ENCODE results near the gene NME7.

Gene NME7

GRCh38 chr1:169108223-169108622 lies 259.4 kb downstream of the NME7 start:
- peaks cover 16% of the 10 kb centered on the region; the same call in 1 of the 2 replicates for H3K36me3 ChIP-seq (ENCODE audit: insufficient read depth, low read length)
- no peak for TF ChIP-seq EZH2 (IDR thresholded peaks at IDR 0.05; ENCODE audit: borderline replicate concordance, low read length)
- no peak for TF ChIP-seq CTCF (IDR thresholded peaks at IDR 0.05; ENCODE audit: low read length)
- H3K79me2 ChIP-seq (ENCODE audit: insufficient read depth, low read length) = peaks cover 5% of the 10 kb centered on the region
- no peaks in the 10 kb centered on the region for H3K9me2 ChIP-seq (ENCODE audit: low read depth, low read length)
- H3K9ac ChIP-seq (ENCODE audit: low read length) = peak overlapping the region; percentile 84
- peaks cover 67% of the 10 kb centered on the region for H3K4me1 ChIP-seq (ENCODE audit: insufficient read depth, low read length, severe bottlenecking)
- H3F3A ChIP-seq (ENCODE audit: insufficient read depth, low read length) = no peaks in the 10 kb centered on the region
- H2AFZ ChIP-seq (ENCODE audit: low read length) = no peak overlapping the region
- H3K4me3 ChIP-seq (ENCODE audit: low read depth, low read length, poor library complexity, severe bottlenecking) = peak overlapping the region; percentile 90
- no peaks in the 10 kb centered on the region for H3K9me3 ChIP-seq (ENCODE audit: low read length)
- no peaks in the 10 kb centered on the region for H4K20me1 ChIP-seq (ENCODE audit: insufficient read depth, low read length)
- H3K4me2 ChIP-seq (ENCODE audit: low read length) = peak overlapping the region; percentile 95
- peak overlapping the region; percentile 88 for H3K27ac ChIP-seq (ENCODE audit: low read depth, low read length, poor library complexity, severe bottlenecking)
- no peaks in the 10 kb centered on the region for H3K27me3 ChIP-seq (ENCODE audit: insufficient read depth, low read length)

- H4K20me1 ChIP-seq (ENCODE audit: insufficient read depth, low read length) = no peaks in the 10 kb centered on the region
- no peaks in the 10 kb centered on the region for H3K9me2 ChIP-seq (ENCODE audit: low read depth, low read length)
- peak overlapping the region; percentile 88 for H3K27ac ChIP-seq (ENCODE audit: low read depth, low read length, poor library complexity, severe bottlenecking)
- peaks cover 16% of the 10 kb centered on the region; the same call in 1 of the 2 replicates for H3K36me3 ChIP-seq (ENCODE audit: insufficient read depth, low read length)
- H3K4me2 ChIP-seq (ENCODE audit: low read length) = peak overlapping the region; percentile 95
- peaks cover 63% of the 10 kb centered on the region for H3K4me1 ChIP-seq (ENCODE audit: insufficient read depth, low read length, severe bottlenecking)
- H3F3A ChIP-seq (ENCODE audit: insufficient read depth, low read length) = no peaks in the 10 kb centered on the region
- no peak overlapping the region for H2AFZ ChIP-seq (ENCODE audit: low read length)
- H3K4me3 ChIP-seq (ENCODE audit: low read depth, low read length, poor library complexity, severe bottlenecking) = peak overlapping the region; percentile 90
- H3K79me2 ChIP-seq (ENCODE audit: insufficient read depth, low read length) = peaks cover 5% of the 10 kb centered on the region
- H3K27me3 ChIP-seq (ENCODE audit: insufficient read depth, low read length) = no peaks in the 10 kb centered on the region
- H3K9me3 ChIP-seq (ENCODE audit: low read length) = no peaks in the 10 kb centered on the region
- TF ChIP-seq CTCF (IDR thresholded peaks at IDR 0.05; ENCODE audit: low read length) (no peak), EZH2 (IDR thresholded peaks at IDR 0.05; ENCODE audit: borderline replicate concordance, low read length) (no peak)
- H3K9ac ChIP-seq (ENCODE audit: low read length) = peak overlapping the region; percentile 84
Measured at GRCh38 chr1:169107603-169108208, 259.9 kb downstream of the NME7 start.

GRCh38 chr1:169106921-169107602 lies 260.5 kb downstream of the NME7 start:
- TF ChIP-seq EZH2 (IDR thresholded peaks at IDR 0.05; ENCODE audit: borderline replicate concordance, low read length) = no peak
- no peak for TF ChIP-seq CTCF (IDR thresholded peaks at IDR 0.05; ENCODE audit: low read length)
- H3K36me3 ChIP-seq (ENCODE audit: insufficient read depth, low read length) = peaks cover 10% of the 10 kb centered on the region; the same call in 1 of the 2 replicates
- peak overlapping the region; percentile 90 for H3K4me3 ChIP-seq (ENCODE audit: low read depth, low read length, poor library complexity, severe bottlenecking)
- no peaks in the 10 kb centered on the region for H3K27me3 ChIP-seq (ENCODE audit: insufficient read depth, low read length)
- no peak overlapping the region for H2AFZ ChIP-seq (ENCODE audit: low read length)
- H3K4me2 ChIP-seq (ENCODE audit: low read length) = peak overlapping the region; percentile 95
- peaks cover 5% of the 10 kb centered on the region for H3K79me2 ChIP-seq (ENCODE audit: insufficient read depth, low read length)
- H3K9me2 ChIP-seq (ENCODE audit: low read depth, low read length) = no peaks in the 10 kb centered on the region
- H3F3A ChIP-seq (ENCODE audit: insufficient read depth, low read length) = no peaks in the 10 kb centered on the region
- no peaks in the 10 kb centered on the region for H4K20me1 ChIP-seq (ENCODE audit: insufficient read depth, low read length)
- H3K27ac ChIP-seq (ENCODE audit: low read depth, low read length, poor library complexity, severe bottlenecking) = peak overlapping the region; percentile 88
- peak overlapping the region; percentile 84 for H3K9ac ChIP-seq (ENCODE audit: low read length)
- H3K4me1 ChIP-seq (ENCODE audit: insufficient read depth, low read length, severe bottlenecking) = peaks cover 57% of the 10 kb centered on the region
- H3K9me3 ChIP-seq (ENCODE audit: low read length) = no peaks in the 10 kb centered on the region

Measured in OCI-LY1 (cell line).